Vagina (tissue), 2 donors: Measurements from ENCODE around the gene KLHL2. TPM values are rescaled to one million over a fixed set of nuclear protein-coding genes. Genes with fewer than 3 reads are reported as not detected.

Experiments
- DNase-seq, 2 donors: peaks; one replicate each; pipeline ENCODE4 v3.0.0-alpha.2; 2017; ENCODE audit errors: extremely low spot score in 2 of 2
- H3K27ac ChIP-seq: fragments of 200-600 bp; sonication (generic); one replicate; pipeline ENCODE4 v1.5.1; 2019
- H3K27me3 ChIP-seq: fragments of 200-600 bp; sonication (generic); one replicate; pipeline ENCODE4 v1.5.1; 2019
- H3K36me3 ChIP-seq, 2 donors: fragments of 200-600 bp; sonication (generic); one replicate each; pipeline ENCODE4 v1.5.1; 2017 to 2019
- H3K4me1 ChIP-seq: fragments of 200-600 bp; sonication (generic); one replicate; pipeline ENCODE4 v1.5.1; 2019
- H3K4me3 ChIP-seq, 2 donors: fragments of 200-600 bp; sonication (generic); 1 replicate in 1 of 2; 2 replicates in 1 of 2; pipeline ENCODE4 v1.5.1; 2016 to 2019
- H3K9me3 ChIP-seq: fragments of 200-600 bp; sonication (generic); one replicate; pipeline ENCODE4 v1.5.1; 2019
- CTCF ChIP-seq, 3 experiments: fragments of 450-650 bp in 2 of 3; fragments of 200-600 bp in 1 of 3; sonication (generic) in 1 of 3; IDR thresholded peaks; one replicate each; pipeline ENCODE4 v1.5.1; 2017 to 2019; ENCODE audit warnings: antibody characterized with exemption in 3 of 3, mild to moderate bottlenecking in 2 of 3, moderate library complexity in 2 of 3
- POLR2A ChIP-seq, 2 donors: fragments of 450-650 bp; IDR thresholded peaks; one replicate each; pipeline ENCODE4 v1.6.1; 2017; ENCODE audit warnings: antibody characterized with exemption in 2 of 2, mild to moderate bottlenecking in 2 of 2, moderate library complexity in 2 of 2
- POLR2AphosphoS5 ChIP-seq, 2 donors: sonication (generic); formaldehyde crosslinking; IDR thresholded peaks; one replicate each; pipeline ENCODE4 v1.9.0; 2017; ENCODE audit warnings: antibody characterized with exemption in 2 of 2, mild to moderate bottlenecking in 2 of 2, low read depth in 1 of 2; ENCODE audit not compliant: insufficient read depth in 1 of 2
- intact Hi-C: fragments of 100-400 bp; cut with DNase I; formaldehyde crosslinking; loops from one replicate; pipeline ENCODE4 v1.15.1; 2023
- total RNA-seq: library from RNA; depleted of rRNA; stranded (reverse); fragments of >200 nt; gene quantifications from one replicate; pipeline ENCODE4 v1.2.3, GENCODE V29; 2016

The KLHL2 gene
- total RNA-seq, 1 donor from 2014 or later: 29.5 TPM

- intact Hi-C loops: loop anchor here (10.0 kb wide), 2 partner anchors 123 to 203 kb away; partner anchors contain the start of gene KLHL2
- no peak for DNase-seq
- H3K4me1 ChIP-seq: peaks cover 47% of the 10 kb centered on the region
Measured at GRCh38 chr4:165328101-165328425, 120.7 kb downstream of the KLHL2 start.

GRCh38 chr4:165328708-165329107 is 121.3 kb downstream of the KLHL2 start:
- TF ChIP-seq CTCF (IDR thresholded peaks at IDR 0.05) (no peak), POLR2A (IDR thresholded peaks at IDR 0.05) (no peak), POLR2AphosphoS5 (IDR thresholded peaks at IDR 0.05; ENCODE audit: insufficient read depth in 1 of 2, low read depth in 1 of 2) (peak in 1 of 2 donors; percentile 28)
- intact Hi-C loops: loop anchor here (10.0 kb wide), 2 partner anchors 124 to 204 kb away; partner anchors contain the start of gene KLHL2
- Histone ChIP-seq H3K27ac (peak overlapping the region; percentile 91), H3K27me3 (no peaks in the 10 kb centered on the region), H3K9me3 (no peaks in the 10 kb centered on the region), H3K4me3 (peak overlapping the region in 1 of 2 donors; percentile 75), H3K4me1 (peaks cover 47% of the 10 kb centered on the region), H3K36me3 (no peaks in the 10 kb centered on the region)
- DNase-seq: no peak

More at GRCh38 chr4:165328101-165328425, 120.7 kb downstream of the KLHL2 start:
- Histone ChIP-seq H3K4me3 (peak overlapping the region; percentile 75 to 89), H3K27me3 (no peaks in the 10 kb centered on the region), H3K9me3 (no peaks in the 10 kb centered on the region), H3K36me3 (no peaks in the 10 kb centered on the region), H3K27ac (peak overlapping the region; percentile 91)
- no peak for TF ChIP-seq POLR2AphosphoS5 (IDR thresholded peaks at IDR 0.05; ENCODE audit: insufficient read depth in 1 of 2, low read depth in 1 of 2)
- no peak for TF ChIP-seq POLR2A (IDR thresholded peaks at IDR 0.05)
- no peak for TF ChIP-seq CTCF (IDR thresholded peaks at IDR 0.05)

- H3K27ac ChIP-seq: no peak overlapping the region
- H3K4me3 ChIP-seq: no peak overlapping the region
- H3K27me3 ChIP-seq: no peaks in the 10 kb centered on the region
- H3K9me3 ChIP-seq: no peaks in the 10 kb centered on the region
- no peak for DNase-seq
- H3K4me1 ChIP-seq: peaks cover 47% of the 10 kb centered on the region
- TF ChIP-seq CTCF (IDR thresholded peaks at IDR 0.05) (no peak), POLR2A (IDR thresholded peaks at IDR 0.05) (no peak), POLR2AphosphoS5 (IDR thresholded peaks at IDR 0.05; ENCODE audit: insufficient read depth in 1 of 2, low read depth in 1 of 2) (no peak)
- H3K36me3 ChIP-seq: no peaks in the 10 kb centered on the region
- intact Hi-C loops: no loop called here
Measured at GRCh38 chr4:165330071-165330470, 122.7 kb downstream of the KLHL2 start.

GRCh38 chr4:165330666-165331065 is 123.3 kb downstream of the KLHL2 start:
- no peak for DNase-seq
- Histone ChIP-seq H3K27ac (no peak overlapping the region), H3K9me3 (no peaks in the 10 kb centered on the region), H3K4me1 (peaks cover 47% of the 10 kb centered on the region), H3K4me3 (no peak overlapping the region), H3K36me3 (no peaks in the 10 kb centered on the region), H3K27me3 (no peaks in the 10 kb centered on the region)
- TF ChIP-seq POLR2A (IDR thresholded peaks at IDR 0.05): no peak
- no peak for TF ChIP-seq POLR2AphosphoS5 (IDR thresholded peaks at IDR 0.05; ENCODE audit: insufficient read depth in 1 of 2, low read depth in 1 of 2)
- no peak for TF ChIP-seq CTCF (IDR thresholded peaks at IDR 0.05)
- intact Hi-C loops: no loop called here

GRCh38 chr4:165331359-165331758 is 124.0 kb downstream of the KLHL2 start:
- Histone ChIP-seq H3K9me3 (no peaks in the 10 kb centered on the region), H3K27me3 (no peaks in the 10 kb centered on the region), H3K4me1 (peaks cover 42% of the 10 kb centered on the region), H3K4me3 (no peak overlapping the region), H3K27ac (no peak overlapping the region), H3K36me3 (no peaks in the 10 kb centered on the region)
- intact Hi-C loops: no loop called here
- TF ChIP-seq POLR2AphosphoS5 (IDR thresholded peaks at IDR 0.05; ENCODE audit: insufficient read depth in 1 of 2, low read depth in 1 of 2) (no peak), POLR2A (IDR thresholded peaks at IDR 0.05) (no peak), CTCF (IDR thresholded peaks at IDR 0.05) (no peak)
- no peak for DNase-seq
